GM12891 (cell line): ENCODE measurements around the gene PSTPIP2.

Experiments
- POLR2AphosphoS5 ChIP-seq: IDR thresholded peaks from 2 replicates; pipeline ENCODE4 v1.6.1; 2011; ENCODE audit warnings: low read depth, low read length, control low read depth
- POU2F2 ChIP-seq: IDR thresholded peaks from 2 replicates; pipeline ENCODE4 v1.6.1; 2011; ENCODE audit warnings: low read depth, mild to moderate bottlenecking, control low read depth, low read length, moderate library complexity
- SPI1 ChIP-seq: IDR thresholded peaks from 2 replicates; pipeline ENCODE4 v1.6.1; 2011; ENCODE audit warnings: low read depth, low read length, control low read depth
- TAF1 ChIP-seq: IDR thresholded peaks from 2 replicates; pipeline ENCODE4 v1.6.1; 2011; ENCODE audit warnings: low read depth, low read length, control low read depth

- TF ChIP-seq POU2F2 (no peak), SPI1 (no peak), POLR2AphosphoS5 (no peak), TAF1 (no peak)
Observed at GRCh38 chr18:46031741-46032140, 40.3 kb downstream of the PSTPIP2 start.
